B cell (primary cell): Measurements from ENCODE around the gene MYL7. TPM values are rescaled to one million over a fixed set of nuclear protein-coding genes. Genes with fewer than 3 reads are reported as not detected.
"Not testable (repeated sequence)": the region's sequence is repeated elsewhere in the genome, so short reads cannot be mapped to it uniquely, and the experiment has no call there.

Experiments used
- ATAC-seq: fragments of 200-7000 bp; cut with Tn5 transposase; one replicate; pipeline ENCODE4 v1.10.0; 2021; ENCODE audit warnings: low read depth, mild to moderate bottlenecking, moderate number of reproducible peaks, moderate library complexity
- CTCF ChIA-PET: fragments of 350-600 bp; sonication (Branson Sonifier 250); formaldehyde crosslinking; loops from one replicate; lab custom pipeline; 2021; ENCODE audit warnings: antibody characterized with exemption, inconsistent platforms; lab: Charles Lee
- POLR2A ChIA-PET: fragments of 350-600 bp; sonication (Branson Sonifier 250); formaldehyde crosslinking; loops from one replicate; lab custom pipeline; 2021; ENCODE audit warnings: antibody characterized with exemption; lab: Charles Lee
- DNase-seq: peaks from one replicate; pipeline ENCODE4 v3.0.0; 2013
- H2AFZ ChIP-seq: 2 replicates; pipeline ENCODE4 v1.6.1; 2012; ENCODE audit warnings: mild to moderate bottlenecking, low read depth, low read length; ENCODE audit not compliant: insufficient read depth, poor library complexity, severe bottlenecking
- H3K27ac ChIP-seq, 2 donors: 1 replicate in 1 of 2; 2 replicates in 1 of 2; pipeline ENCODE4 v1.5.1; 2012 to 2013; ENCODE audit warnings: low read length in 2 of 2, mild to moderate bottlenecking in 2 of 2, moderate library complexity in 1 of 2
- H3K27me3 ChIP-seq, 4 experiments: fragments of 200-600 bp in 1 of 4; sonication (generic) in 1 of 4; replicated peaks in 1 of 4; 1 replicate in 2 of 4; 2 replicates in 2 of 4; pipeline versions ENCODE4 v1.6.1 to v1.7.0; 2013 to 2016; ENCODE audit warnings: low read length in 3 of 4, mild to moderate bottlenecking in 2 of 4, mixed read lengths in 1 of 4, moderate library complexity in 1 of 4; ENCODE audit not compliant: insufficient read depth in 4 of 4, control insufficient read depth in 3 of 4; ENCODE audit errors: control extremely low read depth in 1 of 4
- H3K36me3 ChIP-seq, 2 experiments: replicated peaks in 1 of 2; 1 replicate in 1 of 2; 2 replicates in 1 of 2; pipeline versions ENCODE4 v1.6.1 to v1.7.1; 2013; ENCODE audit warnings: low read length in 1 of 2; ENCODE audit not compliant: insufficient read depth in 2 of 2, control insufficient read depth in 1 of 2; ENCODE audit errors: control extremely low read depth in 1 of 2, extremely low read depth in 1 of 2
- H3K4me1 ChIP-seq, 2 donors: fragments of 200-600 bp in 1 of 2; sonication (generic) in 1 of 2; 1 replicate in 1 of 2; 2 replicates in 1 of 2; pipeline versions ENCODE4 v1.5.1 to v1.6.1; 2013 to 2017; ENCODE audit warnings: low read length in 2 of 2; ENCODE audit not compliant: control insufficient read depth in 2 of 2, insufficient read depth in 2 of 2
- H3K4me2 ChIP-seq: replicated peaks from 2 replicates; pipeline ENCODE3; 2012; ENCODE audit warnings: mild to moderate bottlenecking, low read depth, low read length; ENCODE audit not compliant: poor library complexity, severe bottlenecking
- H3K4me3 ChIP-seq, 5 experiments: fragments of 200-600 bp in 1 of 5; sonication (generic) in 1 of 5; 1 replicate in 3 of 5; 2 replicates in 2 of 5; pipeline versions ENCODE4 v1.5.1 to v1.7.0; 2011 to 2016; ENCODE audit warnings: low read length in 4 of 5, mild to moderate bottlenecking in 4 of 5, low read depth in 2 of 5, control low read depth in 1 of 5, moderate library complexity in 1 of 5; ENCODE audit not compliant: insufficient read depth in 1 of 5; ENCODE audit errors: control extremely low read depth in 1 of 5, extremely low read depth in 1 of 5
- H3K79me2 ChIP-seq: fragments of 200-600 bp; sonication (generic); one replicate; pipeline ENCODE4 v1.6.0; 2016; ENCODE audit warnings: low read length; ENCODE audit not compliant: control insufficient read depth, insufficient read depth
- H3K9ac ChIP-seq: fragments of 200-600 bp; sonication (generic); 2 replicates; pipeline ENCODE4 v1.6.1; 2017; ENCODE audit warnings: mild to moderate bottlenecking, low read length, moderate library complexity
- H3K9me3 ChIP-seq, 3 donors: one replicate each; pipeline versions ENCODE4 v1.6.1 to v1.7.1; 2013; ENCODE audit warnings: low read length in 2 of 3; ENCODE audit not compliant: control insufficient read depth in 2 of 3, insufficient read depth in 1 of 3; ENCODE audit errors: control extremely low read depth in 1 of 3
- H4K20me1 ChIP-seq: 2 replicates; pipeline ENCODE4 v1.6.0; 2012; ENCODE audit warnings: mild to moderate bottlenecking, low read length; ENCODE audit not compliant: insufficient read depth, control insufficient read depth, poor library complexity, severe bottlenecking
- H3K27ac Mint-ChIP-seq: one replicate; pipeline ENCODE4 v1.8.0; 2021; ENCODE audit warnings: mixed read lengths
- H3K27me3 Mint-ChIP-seq: one replicate; pipeline ENCODE4 v1.8.0; 2021; ENCODE audit warnings: mixed read lengths
- H3K4me1 Mint-ChIP-seq: one replicate; pipeline ENCODE4 v1.8.0; 2021; ENCODE audit warnings: mixed read lengths
- H3K4me3 Mint-ChIP-seq: one replicate; pipeline ENCODE4 v1.8.0; 2021; ENCODE audit warnings: mixed read lengths
- H3K9me3 Mint-ChIP-seq: one replicate; pipeline ENCODE4 v1.8.0; 2022; ENCODE audit warnings: mixed read lengths; ENCODE audit not compliant: insufficient read depth
- CTCF ChIP-seq: fragments of 200-600 bp; IDR thresholded peaks from one replicate; pipeline ENCODE4 v1.8.0; 2022; ENCODE audit warnings: antibody characterized with exemption, mild to moderate bottlenecking
- EZH2 ChIP-seq: IDR thresholded peaks from 2 replicates; pipeline ENCODE4 v1.6.1; 2012; ENCODE audit warnings: borderline replicate concordance, low read depth, mild to moderate bottlenecking, moderate library complexity, low read length; ENCODE audit not compliant: insufficient read depth, poor library complexity, severe bottlenecking
- WGBS: methylation state at CpG from one replicate; pipeline ENCODE4 v1.1.5; 2013; ENCODE audit warnings: missing lambda C conversion rate; ENCODE audit not compliant: insufficient coverage; 5-methylcytosine and 5-hydroxymethylcytosine counted together
- intact Hi-C: fragments of 100-400 bp; cut with micrococcal nuclease; formaldehyde crosslinking; loops from one replicate; pipeline ENCODE4 v1.10.0; 2022
- polyA plus RNA-seq: library from polyadenylated mRNA; depleted of rRNA; stranded (reverse); fragments of >200 nt; gene quantifications from 2 replicates; pipeline ENCODE4 v1.2.3, GENCODE V29; 2012
- total RNA-seq, 2 donors: library from RNA; stranded (reverse); fragments of 120-200 nt in 1 of 2; gene quantifications; 1 replicate in 1 of 2; 2 replicates in 1 of 2; pipeline versions ENCODE4 v1.2.3 to v1.2.4, GENCODE V29; 2013 to 2022

The MYL7 gene
- total and polyA plus RNA-seq, 2 donors (not counting 1 experiment from before 2014, with no cell fraction given), result not detected

GRCh38 chr7:44128721-44129582, 12.2 kb downstream of the MYL7 start:
- Mint-ChIP-seq H3K9me3 (peaks cover 3% of the 10 kb centered on the region), H3K27me3 (no peaks in the 10 kb centered on the region), H3K27ac (no peak overlapping the region), H3K4me3 (no peak overlapping the region), H3K4me1 (peaks cover 3% of the 10 kb centered on the region)
- Histone ChIP-seq H3K9me3 (peaks cover 3 to 9% (median 8%) of the 10 kb centered on the region in 3 donors), H2AFZ (no peak overlapping the region), H4K20me1 (no peaks in the 10 kb centered on the region), H3K4me1 (peaks cover 2 to 5% of the 10 kb centered on the region in 2 donors), H3K27me3 (peaks cover 0 to 3% (median 0%) of the 10 kb centered on the region in 4 experiments), H3K9ac (no peak overlapping the region), H3K27ac (no peak overlapping the region), H3K4me2 (no peak overlapping the region), H3K79me2 (no peaks in the 10 kb centered on the region), H3K36me3 (no peaks in the 10 kb centered on the region), H3K4me3 (no peak overlapping the region)
- 79% methylated on average over 5 of the region's 6 CpGs for WGBS
- DNase-seq (no peak), ATAC-seq (no peak)
- intact Hi-C loops, result no loop called here
- ChIA-PET CTCF (no interaction called here), POLR2A (no interaction called here)
- no peak for TF ChIP-seq CTCF
- TF ChIP-seq EZH2, result no peak

- H3K79me2 ChIP-seq, result peaks cover 7% of the 10 kb centered on the region
- H3K4me2 ChIP-seq, result no peak overlapping the region
- H3K9me3 ChIP-seq, result peaks cover 3 to 9% (median 8%) of the 10 kb centered on the region in 3 donors
- no peak for ATAC-seq
- peaks cover 9 to 15% of the 10 kb centered on the region in 2 donors for H3K4me1 ChIP-seq
- H2AFZ ChIP-seq, result no peak overlapping the region
- H3K27me3 Mint-ChIP-seq, result no peaks in the 10 kb centered on the region
- no peaks in the 10 kb centered on the region for H4K20me1 ChIP-seq
- peaks cover 15% of the 10 kb centered on the region for H3K4me1 Mint-ChIP-seq
- H3K36me3 ChIP-seq, result no peaks in the 10 kb centered on the region
- H3K9ac ChIP-seq, result no peak overlapping the region
- TF ChIP-seq CTCF (no peak), EZH2 (no peak)
- intact Hi-C loops, result no loop called here
- POLR2A ChIA-PET, result no interaction called here
- H3K4me3 Mint-ChIP-seq, result no peak overlapping the region
- CTCF ChIA-PET, result no interaction called here
- H3K9me3 Mint-ChIP-seq, result peaks cover 3% of the 10 kb centered on the region
- H3K27me3 ChIP-seq, result peaks cover 0 to 3% (median 0%) of the 10 kb centered on the region in 4 experiments
- H3K27ac Mint-ChIP-seq, result no peak overlapping the region
- no peak for DNase-seq
- no peak overlapping the region for H3K27ac ChIP-seq
- no peak overlapping the region for H3K4me3 ChIP-seq
Observed at GRCh38 chr7:44127161-44127560, 14.0 kb downstream of the MYL7 start.

GRCh38 chr7:44126574-44126973, 14.6 kb downstream of the MYL7 start:
- Histone ChIP-seq H3K79me2 (peaks cover 13% of the 10 kb centered on the region), H3K4me1 (peaks cover 9 to 19% of the 10 kb centered on the region in 2 donors)
- intact Hi-C loops, H2AFZ ChIP-seq, H3K4me3 Mint-ChIP-seq, H3K4me2 ChIP-seq, H3K27ac ChIP-seq, H3K27me3 Mint-ChIP-seq, H3K36me3 ChIP-seq, H3K4me3 ChIP-seq, H3K9ac ChIP-seq, CTCF ChIA-PET, DNase-seq, ATAC-seq, H3K9me3 ChIP-seq, H3K9me3 Mint-ChIP-seq, H4K20me1 ChIP-seq, POLR2A ChIA-PET, H3K27me3 ChIP-seq, H3K27ac Mint-ChIP-seq: not testable (repeated sequence)
- WGBS, result 100% methylated on average over 2 of the region's 4 CpGs
- H3K4me1 Mint-ChIP-seq, result peaks cover 16% of the 10 kb centered on the region
